Lung microvascular endothelial cell (primary cell): ENCODE measurements around the gene DIS3L2. TPM values are rescaled to one million over a fixed set of nuclear protein-coding genes. Genes with fewer than 3 reads are reported as not detected.

Source experiments
- DNase-seq, 2 donors: peaks; one replicate each; pipeline versions ENCODE4 v3.0.0 to v3.0.0-alpha.2; 2010; ENCODE audit warnings: low read depth in 2 of 2
- total RNA-seq: library from RNA; depleted of rRNA; stranded (reverse); fragments of >200 nt; gene quantifications from 2 replicates; pipeline ENCODE4 v1.2.1, GENCODE V29; 2014

The DIS3L2 gene
- total RNA-seq, 1 donor from 2014 or later = 14.1 TPM

DNA sequence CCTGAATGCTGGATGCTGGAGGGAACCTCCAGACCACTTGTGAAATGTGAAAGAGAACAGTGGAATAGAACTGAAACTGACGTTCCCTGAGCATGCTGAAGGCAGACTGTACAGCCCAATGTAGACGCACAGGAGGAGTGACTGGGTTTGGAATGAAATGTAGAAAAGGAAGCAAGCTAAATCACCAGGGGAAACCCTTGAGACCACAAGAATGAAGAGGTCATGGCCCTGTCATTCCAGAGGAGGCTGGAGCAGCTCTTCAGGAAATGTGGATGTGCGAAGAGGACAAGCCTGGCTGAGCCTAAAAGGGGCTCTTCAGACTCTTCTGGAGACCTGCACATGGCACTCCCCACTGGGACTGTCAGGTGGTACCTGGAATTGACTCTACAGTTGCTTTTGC lies 298.6 kb downstream of the DIS3L2 start:
- DNase-seq = peak; percentile 17 to 94

DNA sequence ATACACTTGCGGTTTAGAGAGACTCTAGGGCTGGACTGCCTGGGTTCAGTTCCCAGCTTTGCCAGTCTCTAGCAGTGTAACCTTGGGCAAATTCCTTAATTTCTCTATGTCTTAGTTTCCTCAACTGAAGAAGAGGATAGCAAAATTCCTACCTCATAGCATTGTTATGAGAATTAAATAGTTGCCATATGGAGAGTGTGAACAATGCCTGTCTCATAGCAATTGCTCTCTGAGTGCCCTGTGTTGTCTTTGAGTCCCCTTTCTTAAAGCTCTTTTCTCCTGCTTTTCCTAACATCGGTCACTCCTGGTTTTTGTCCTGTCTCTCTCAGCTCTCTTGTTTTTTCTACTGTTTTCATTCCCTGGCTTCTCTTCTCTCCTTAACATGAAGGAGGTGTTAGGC lies 300.3 kb downstream of the DIS3L2 start:
- DNase-seq = no peak

DNA sequence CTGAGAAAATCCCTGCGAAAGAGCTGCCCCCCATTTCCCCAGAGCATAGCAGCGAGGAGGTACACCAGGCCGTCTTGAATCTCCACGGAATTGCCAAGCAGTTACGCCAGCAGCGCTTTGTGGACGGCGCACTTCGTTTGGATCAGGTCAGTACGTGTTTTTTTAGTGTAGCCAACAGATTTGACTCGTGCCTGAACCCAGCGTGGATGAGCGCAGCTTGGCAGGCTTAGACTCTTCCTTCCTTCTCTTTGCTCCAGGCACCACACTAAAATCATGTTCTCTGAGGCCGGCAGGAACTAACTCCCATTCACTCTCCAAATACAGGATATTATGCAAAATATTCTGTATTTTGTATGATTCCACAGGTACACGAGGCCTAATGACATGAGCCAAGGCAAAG lies 301.8 kb downstream of the DIS3L2 start:
- DNase-seq = peak in 1 of 2 donors; percentile 61

DNA sequence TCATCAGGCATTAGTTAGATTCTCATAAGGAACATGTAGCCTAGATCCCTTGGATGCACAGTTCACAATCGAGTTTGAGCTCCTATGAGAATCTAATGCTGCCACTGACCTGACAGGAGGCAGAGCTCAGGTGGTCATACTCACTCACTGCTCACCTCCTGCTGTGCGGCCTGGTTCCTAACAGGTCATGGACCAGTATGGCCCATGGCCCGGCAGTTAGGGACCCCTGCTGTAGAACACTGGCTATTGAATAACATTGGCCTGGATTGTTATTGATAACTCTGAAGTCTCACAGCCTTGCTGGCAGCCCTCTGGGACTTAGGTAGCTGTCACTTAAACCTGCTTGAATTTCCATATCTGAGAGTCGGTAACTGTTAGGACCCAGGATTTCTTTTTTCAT lies 302.6 kb downstream of the DIS3L2 start:
- DNase-seq = no peak

DNA sequence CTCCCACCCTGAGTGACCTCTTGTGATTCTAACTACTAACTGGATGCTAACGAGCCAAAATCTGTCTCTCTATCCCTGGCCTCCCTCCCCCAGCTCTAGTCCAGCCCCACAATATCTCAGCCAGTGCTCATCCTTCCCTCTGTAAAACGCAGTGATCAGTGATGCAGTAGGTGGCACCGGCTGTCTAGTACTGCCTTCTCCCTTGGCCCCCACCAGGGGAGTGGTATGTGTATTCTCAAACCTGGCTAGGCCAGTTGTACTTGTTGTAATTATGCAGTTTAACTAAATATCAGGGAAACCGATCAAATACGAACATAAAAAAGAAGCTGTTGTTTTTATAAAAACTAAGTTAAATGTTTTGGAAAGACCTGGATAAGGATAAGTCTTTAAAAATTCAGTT lies 303.8 kb downstream of the DIS3L2 start:
- no peak for DNase-seq

DNA sequence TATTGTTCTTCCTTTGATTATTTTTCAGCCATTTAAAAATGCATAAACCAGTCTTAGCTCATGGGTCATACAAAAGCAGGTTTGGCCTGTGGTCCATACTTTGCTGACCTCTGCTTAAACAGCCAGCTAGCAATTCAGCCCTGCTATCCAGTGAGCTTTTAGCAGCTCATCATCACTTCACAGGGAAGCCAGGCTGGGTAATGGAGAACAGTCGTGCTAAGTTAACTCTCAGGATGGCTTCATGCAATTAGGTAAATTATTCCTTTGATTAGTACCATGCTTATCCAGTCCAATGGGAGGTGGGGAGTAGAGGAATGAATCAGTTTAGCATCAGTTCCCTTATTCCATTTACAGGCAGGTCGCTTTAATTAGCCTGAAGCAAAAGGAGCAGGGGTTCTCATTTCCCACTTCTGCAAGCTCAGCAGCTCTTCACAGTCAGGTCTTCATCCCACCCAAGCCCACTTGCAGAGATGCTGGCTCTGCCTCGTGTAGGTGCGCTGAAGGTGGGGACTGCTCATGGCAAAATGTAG lies 307.2 kb downstream of the DIS3L2 start:
- no peak for DNase-seq

DNA sequence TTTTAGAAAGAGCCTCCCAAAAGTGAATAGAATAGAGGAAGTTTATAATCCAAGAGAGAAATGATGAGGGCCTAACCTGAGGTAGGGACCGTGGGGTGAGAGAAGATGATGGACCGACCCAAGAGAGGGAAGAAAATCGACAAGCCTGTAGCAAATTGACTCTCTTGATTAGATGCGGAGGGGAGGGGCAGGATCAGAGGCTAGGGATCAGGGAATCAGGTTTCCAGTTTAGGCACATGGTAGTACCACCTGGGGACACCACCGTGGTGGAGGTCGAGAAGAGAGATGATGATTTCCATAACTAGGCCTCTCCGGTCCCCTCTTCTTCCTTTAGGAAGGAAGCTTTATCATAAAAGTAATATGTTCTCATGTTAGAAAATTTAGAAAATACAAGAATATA lies 308.4 kb downstream of the DIS3L2 start:
- no peak for DNase-seq

DNA sequence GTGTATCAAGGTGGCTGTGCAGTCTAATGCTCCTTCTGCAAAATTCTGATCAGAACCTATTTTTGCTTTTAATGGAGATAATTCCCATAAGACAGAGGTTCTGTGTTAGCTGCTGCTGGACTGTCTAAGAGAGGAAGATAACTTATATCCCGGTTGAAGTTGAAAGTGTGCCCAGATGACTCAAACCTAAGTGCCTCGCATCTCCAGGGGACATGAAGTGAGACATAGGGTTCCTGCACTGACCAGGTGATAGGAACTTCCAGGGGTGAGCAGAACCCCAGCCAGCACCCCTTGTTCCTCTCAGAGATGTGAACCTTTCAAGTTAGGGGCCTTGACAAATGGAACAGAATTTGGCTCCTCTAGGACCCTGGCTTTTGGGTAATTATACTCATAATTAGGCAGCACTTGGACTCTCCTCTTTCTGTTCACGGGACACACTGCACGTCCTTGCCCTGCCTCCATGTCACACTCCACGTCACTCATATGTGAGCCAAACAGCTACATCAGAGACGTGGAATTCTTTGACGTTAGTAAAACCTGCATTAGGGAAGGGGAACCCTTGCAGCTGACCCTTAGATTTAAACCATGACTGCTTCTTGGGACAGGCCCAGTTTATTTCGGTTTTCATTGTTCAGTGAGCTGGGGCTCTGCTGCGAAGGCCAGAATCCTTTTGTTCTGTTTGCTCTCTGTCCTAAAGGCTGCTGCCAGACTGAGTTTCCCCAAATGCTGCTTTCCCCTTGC lies 312.6 kb downstream of the DIS3L2 start:
- no peak for DNase-seq

DNA sequence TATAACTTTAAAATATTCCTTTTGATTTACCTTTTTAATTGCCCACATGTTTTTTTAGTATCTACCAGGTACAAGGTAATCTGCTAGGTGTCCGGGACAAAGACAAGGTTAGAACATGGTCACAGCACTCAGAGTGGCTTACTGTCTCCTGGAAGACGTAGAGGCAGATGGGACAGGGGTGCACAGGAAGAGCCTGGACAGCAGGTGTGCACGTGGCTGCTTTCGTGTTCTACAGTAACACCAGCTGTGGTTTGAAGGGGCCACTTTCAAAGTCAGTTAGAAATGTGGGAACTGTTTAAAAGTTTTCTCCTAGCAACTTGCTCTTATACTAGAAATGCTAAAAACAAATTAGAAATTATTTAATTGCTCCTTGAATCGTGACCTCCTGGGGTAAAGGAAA lies 314.2 kb downstream of the DIS3L2 start:
- DNase-seq = no peak

DNA sequence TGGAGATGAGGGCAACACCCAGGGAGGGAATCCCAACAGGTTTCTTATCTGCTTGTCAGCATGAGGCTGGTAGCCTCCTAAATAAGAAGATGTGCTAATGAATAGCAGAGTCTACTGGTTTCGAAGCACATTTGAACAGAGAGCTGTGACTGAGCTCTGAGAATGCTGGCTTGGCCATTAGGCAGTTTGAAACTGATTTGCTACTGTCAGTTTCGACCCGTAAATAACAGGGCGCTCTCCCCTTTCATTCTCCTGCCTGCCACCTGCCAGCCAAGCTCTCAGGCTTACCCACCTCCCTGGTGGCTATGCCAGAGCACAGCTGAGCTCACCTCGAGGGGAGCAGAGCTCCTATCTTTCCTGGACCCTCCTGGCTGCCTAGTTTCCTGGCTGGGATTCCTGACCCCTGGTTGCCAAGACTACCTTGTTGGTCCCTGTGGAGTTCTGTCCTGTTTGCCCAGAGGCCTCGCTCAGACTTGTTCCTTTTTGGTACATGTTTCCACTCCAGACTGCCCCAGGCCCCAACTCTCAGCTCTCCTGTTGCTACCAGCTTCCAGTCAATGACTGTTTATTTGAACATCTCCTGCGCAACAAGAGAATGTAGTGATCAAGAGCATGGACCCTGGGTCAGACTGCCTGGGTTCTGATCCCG lies 314.7 kb downstream of the DIS3L2 start:
- DNase-seq = no peak

DNA sequence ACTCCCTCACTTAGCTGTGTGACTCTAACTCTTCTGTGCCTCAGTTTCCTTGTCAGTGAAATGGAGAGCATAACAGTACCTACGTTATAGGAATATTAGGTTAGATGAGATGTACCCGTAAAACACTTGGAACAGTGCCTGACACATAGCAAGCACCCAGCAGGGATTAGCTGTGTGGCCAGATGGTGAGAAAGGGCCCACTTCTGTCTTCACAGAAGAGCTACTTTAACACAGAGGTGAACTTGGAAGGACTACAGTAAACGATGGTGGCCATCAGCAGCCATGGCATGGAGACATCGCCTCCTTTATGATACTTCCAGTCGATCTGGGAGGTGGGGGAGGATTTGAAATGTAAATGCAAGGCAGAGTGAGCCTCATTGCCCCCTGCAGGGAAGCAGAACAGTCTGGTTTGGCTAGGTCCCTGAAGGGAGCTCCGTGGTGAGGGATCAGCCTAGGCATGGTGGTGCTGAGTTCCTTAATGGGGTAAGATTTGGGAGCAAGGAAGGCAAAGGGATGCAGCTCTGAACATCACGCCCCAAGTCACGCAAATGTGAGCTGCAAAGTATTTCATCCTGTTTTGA lies 315.3 kb downstream of the DIS3L2 start:
- DNase-seq = no peak

DNA sequence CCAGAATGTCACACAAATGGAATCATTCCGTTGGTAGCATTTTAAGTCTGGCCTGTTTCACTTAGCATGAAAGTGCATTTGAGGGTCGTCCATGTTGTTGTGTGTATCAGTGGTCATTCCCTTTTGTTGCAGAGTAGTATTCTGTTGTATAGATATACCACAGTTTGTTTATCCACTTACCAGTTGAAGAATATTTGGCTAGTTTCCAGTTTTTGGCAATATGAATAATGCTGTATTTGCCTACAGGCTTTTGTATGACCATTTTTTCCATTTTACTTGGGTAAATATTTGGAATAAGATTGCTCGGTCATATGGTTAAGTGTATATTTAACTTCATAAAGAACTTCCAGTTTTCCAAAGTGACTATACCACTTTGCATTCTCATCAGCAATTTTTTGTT lies 317.0 kb downstream of the DIS3L2 start:
- DNase-seq = no peak

DNA sequence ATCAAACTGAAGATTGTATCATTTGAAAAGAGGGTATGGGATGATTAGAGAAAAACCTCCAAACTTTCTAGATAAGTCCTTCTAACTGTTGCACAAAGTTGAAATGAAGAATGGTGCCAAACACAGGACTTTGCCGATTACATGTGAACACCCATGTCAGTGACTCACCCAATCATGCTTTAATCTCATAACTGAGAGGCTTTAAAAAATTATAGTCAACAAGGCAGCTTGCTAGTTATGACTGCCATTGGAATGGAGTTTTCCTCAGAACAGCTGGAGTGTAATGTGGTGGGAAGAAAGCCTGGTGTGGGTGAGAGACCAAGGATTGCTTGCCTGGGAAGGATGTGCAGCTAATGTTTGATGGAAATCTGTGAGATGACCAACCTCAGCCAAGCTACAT lies 318.8 kb downstream of the DIS3L2 start:
- no peak for DNase-seq

DNA sequence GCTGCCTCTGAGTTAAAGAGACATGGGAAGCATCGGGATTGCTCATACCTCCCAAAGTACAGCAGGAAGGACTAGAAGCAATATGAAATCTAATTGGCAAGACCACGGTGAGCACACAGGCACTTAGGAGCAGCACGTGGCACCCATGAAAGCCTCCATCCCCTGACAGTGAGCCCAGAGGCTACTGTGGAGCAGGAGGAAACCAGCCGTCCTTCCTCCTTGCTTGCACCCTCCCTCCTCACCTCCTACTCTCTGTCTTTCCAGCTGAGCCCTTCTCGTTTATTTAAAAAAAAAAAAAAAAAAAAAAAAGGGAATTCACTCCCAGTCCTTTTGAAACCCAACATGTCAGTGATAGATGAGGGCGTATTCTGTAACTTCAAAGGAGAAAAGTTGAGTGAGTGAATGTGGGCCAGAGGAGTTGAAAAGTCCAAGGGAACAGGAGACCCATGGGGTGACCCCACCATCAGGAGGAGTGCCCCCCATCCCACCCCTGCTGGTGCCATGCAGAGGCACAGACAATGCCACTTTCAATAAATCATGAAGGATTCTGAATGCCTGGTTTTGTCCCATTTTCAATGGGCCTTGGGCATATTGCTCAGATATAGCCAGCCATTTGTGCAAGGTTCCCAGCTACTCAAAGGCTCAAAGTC lies 320.5 kb downstream of the DIS3L2 start:
- no peak for DNase-seq

DNA sequence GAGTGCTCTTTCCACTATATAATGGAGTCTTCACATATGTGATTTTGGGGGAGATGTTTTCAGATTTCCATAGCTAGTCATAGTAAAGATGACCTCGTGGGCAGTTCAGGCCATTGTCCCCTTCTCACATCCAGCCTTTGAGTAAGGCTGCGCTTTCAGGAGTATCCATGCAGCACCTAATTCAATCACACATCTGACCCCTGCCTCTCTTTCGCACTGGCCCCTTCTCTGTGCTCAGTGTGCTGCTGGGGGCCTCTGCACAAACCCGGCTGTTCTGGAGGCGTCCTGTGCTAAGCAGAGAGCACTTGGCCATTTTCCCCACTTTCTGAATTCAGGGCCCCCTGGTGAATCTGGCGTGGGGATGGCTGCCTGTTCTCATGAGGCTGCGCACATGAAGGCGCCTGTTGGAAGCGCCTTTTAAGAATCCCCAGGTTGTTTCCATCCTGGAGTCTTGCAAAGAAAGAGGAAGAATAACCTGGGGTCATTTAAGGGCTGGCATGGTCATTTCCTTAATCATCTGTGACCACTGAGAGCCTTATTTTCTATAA lies 321.1 kb downstream of the DIS3L2 start:
- no peak for DNase-seq

DNA sequence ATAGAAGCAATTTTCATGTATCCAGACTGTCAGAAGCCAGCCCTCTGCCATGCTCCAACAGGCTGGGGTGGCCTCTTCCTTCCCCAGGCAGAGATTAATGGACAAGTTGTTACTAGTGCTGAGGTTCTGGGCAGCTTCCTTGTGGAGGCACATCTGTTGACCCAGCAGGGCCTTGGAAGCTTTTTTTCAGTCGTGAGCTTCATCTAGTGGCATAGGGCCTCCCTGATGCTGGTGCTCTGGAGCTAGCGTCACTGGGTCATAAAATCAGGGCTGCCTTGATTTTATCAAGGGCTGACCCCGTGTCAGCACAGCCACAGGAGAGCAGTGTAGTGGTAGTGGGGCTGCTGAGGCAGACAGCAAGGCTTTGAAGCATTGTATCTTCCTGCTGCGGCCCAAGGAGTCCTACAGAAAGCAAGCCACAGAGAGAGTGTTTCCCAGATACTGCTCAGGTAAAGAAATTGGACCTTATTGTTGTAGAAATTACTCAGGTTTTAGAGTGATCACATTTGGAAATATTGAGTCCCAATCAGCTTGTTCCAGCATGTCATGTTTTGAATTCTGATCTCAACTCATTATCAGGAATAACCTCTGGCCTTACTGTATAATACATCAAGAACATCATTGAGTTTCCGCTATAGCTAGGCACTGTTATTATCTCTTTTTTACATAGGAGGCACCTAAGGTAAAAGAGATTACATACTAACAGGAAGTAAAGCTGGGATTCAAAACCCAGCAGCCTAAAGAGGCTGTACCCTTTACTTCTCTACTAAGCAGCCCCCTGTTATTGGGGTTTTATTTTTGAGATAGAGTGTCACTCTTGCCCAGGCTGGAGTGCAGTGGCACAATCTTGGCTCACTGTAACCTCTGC lies 324.7 kb downstream of the DIS3L2 start:
- DNase-seq = no peak

DNA sequence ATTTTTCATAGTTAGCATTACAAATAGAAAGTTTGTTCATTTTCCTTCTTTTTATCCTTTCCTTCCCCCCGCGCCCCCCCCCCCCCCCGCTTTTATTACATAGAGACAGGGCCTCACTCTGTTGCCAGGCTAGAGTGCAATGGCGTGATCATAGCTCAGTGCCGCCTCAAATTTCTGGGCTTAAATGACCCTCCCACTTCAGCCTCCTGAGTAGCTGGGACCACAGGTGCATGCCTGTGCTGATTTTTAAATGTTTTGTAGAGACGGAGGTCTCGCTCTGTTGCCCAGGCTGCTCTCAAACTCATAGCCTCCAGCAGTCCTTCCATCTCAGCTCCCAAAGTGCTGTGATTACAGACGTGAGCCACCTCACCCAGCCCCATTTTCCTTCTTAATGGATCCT lies 325.8 kb downstream of the DIS3L2 start:
- DNase-seq = no peak

DNA sequence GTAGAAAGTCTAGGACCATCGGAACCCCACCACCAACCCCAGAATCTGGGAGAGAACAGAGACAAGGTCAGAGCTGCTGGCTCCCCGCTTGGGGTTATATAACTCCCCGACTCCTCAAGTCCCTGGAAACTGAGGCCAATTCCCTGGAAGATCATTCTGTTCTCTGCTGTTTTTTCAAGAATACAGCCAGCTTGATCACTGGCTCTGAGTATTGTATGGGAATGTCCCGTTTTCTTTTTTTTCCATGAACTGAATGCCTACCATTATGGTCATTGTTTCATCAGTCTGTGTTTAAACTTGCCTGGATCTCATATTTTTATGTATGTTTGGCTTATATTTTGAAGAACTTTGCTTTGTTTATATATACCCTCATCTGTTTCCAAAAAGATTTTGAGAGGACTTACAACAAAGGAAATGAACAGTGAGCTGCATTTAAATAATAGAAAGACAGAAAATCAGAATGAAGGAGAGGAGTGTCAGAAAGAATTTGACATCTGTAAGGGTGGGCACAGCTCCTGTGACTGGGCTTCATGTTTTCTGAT lies 327.0 kb downstream of the DIS3L2 start:
- DNase-seq = no peak

DNA sequence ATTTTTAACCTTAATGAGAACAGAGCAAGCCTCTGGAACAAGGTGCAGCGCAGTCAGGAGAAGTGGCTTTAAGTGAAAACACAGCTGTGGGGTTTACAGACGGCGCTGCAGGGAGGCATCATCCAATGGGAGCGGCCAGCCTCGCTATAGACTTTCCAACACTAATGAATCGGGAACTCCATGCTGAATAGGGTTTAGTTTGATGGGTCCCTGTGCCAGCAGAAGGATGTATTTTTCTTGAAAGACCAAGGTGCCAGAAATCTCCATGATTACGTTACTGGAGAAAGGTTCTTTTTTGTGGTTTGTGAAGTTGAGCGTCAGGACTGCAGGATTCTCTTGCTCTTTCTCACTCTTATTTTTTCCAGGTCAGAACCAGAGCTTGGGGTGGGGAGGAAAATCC lies 329.2 kb downstream of the DIS3L2 start:
- no peak for DNase-seq

DNA sequence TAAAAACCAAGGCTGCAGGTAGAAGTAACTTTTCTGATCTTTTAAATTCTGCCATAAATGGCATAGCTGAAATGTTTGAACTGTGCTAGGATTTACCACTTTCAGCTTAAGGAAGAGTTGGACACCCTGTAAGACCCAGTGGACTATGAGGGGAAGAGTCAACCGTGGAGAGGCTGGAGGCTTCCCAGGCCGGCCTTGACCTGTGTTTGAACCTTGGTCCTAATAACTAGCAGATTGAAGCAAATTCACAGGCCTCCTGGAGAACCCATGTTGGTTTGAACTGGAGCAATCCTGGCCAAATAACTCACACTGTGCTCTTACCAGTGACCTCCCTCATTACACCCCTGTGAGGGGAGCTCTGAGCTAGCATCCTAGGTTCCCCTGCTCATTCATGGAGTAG lies 329.8 kb downstream of the DIS3L2 start:
- no peak for DNase-seq
